ENCODE measurements around the gene ASAP2. TPM values are rescaled to one million over a fixed set of nuclear protein-coding genes. Genes with fewer than 3 reads are reported as not detected.

Gene ASAP2
- total RNA-seq, 1 experiment from 2014 or later: 25.2 TPM

DNA sequence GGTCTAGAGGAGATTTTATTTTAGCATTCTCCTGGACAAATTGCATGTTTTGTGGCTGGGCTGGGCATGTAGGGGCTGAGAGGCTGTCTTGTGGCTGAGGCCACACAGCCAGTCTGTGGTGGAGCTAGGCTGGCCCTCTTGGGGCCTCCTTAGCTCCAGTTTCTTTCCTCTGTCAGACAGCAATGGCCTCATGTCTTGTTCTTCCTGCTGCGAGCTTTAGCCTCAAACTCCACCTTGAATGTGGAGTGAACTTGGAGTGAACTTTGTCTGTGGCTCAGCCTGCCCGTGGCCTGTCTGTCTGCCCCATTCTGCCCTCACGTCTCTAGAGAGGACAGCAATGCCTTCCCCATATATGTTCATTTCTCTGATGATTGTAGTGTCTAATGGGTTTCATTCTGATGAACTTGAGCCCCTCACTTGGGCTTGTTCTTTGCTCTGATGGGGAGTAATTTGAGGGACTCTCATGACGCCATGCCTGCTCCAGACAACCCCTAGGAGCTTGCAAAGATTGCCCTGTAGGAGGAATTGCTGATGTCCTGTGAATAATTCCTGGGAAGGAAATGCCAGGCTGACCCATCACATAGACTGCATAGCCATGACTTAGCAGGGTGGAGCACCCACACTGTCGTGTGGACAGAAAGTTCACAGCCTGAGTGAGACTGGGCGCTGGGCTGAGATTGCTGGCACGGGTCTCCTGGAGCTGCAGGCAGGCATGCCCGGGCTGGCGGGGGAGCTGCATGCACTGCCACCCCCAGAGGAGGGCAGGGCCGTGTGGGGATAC lies 42.6 kb downstream of the ASAP2 start:
- H3K27ac ChIP-seq (ENCODE audit: low read length): peak overlapping the region; percentile 60

GRCh38 chr2:9250091-9250490 lies 43.5 kb downstream of the ASAP2 start:
- Histone ChIP-seq H4K20me1 (ENCODE audit: low read length) (0 out of 2 replicates have a peak, but pooled peaks cover 4% of the 10 kb centered on the region), H3K36me3 (ENCODE audit: low read depth, low read length) (no peaks in the 10 kb centered on the region), H3K27ac (ENCODE audit: low read length) (peak overlapping the region; percentile 60), H3K9me2 (replicated peaks; ENCODE audit: low read length) (no peaks in the 10 kb centered on the region), H3K4me3 (ENCODE audit: low read length) (no peak overlapping the region), H2AFZ (ENCODE audit: low read length) (no peak overlapping the region), H3K9ac (ENCODE audit: low read length) (no peak overlapping the region), H3F3A (ENCODE audit: low read length, unreplicated experiment) (no peaks in the 10 kb centered on the region), H3K4me1 (ENCODE audit: insufficient read depth, low read length) (peaks cover 47% of the 10 kb centered on the region), H3K79me2 (ENCODE audit: low read length) (peaks cover 95% of the 10 kb centered on the region), H3K27me3 (ENCODE audit: low read length) (no peaks in the 10 kb centered on the region), H3K4me2 (ENCODE audit: low read length) (0 out of 2 replicates have a peak overlapping the region, but pooled peaks have one; percentile 51), H3K9me3 (ENCODE audit: low read length) (no peaks in the 10 kb centered on the region)
- ChIA-PET POLR2A (ENCODE audit: unreplicated experiment) (no interaction called here), CTCF (no interaction called here)
- BruUV-seq (replicated peaks): no TSS peak
- TF ChIP-seq, protein P1, sequence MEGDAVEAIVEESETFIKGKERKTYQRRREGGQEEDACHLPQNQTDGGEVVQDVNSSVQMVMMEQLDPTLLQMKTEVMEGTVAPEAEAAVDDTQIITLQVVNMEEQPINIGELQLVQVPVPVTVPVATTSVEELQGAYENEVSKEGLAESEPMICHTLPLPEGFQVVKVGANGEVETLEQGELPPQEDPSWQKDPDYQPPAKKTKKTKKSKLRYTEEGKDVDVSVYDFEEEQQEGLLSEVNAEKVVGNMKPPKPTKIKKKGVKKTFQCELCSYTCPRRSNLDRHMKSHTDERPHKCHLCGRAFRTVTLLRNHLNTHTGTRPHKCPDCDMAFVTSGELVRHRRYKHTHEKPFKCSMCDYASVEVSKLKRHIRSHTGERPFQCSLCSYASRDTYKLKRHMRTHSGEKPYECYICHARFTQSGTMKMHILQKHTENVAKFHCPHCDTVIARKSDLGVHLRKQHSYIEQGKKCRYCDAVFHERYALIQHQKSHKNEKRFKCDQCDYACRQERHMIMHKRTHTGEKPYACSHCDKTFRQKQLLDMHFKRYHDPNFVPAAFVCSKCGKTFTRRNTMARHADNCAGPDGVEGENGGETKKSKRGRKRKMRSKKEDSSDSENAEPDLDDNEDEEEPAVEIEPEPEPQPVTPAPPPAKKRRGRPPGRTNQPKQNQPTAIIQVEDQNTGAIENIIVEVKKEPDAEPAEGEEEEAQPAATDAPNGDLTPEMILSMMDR (conservative IDR thresholded peaks at IDR 0.05; ENCODE audit: low read depth, low read length): no peak
- TF ChIP-seq EZH2 (IDR thresholded peaks at IDR 0.05; ENCODE audit: low read length, unreplicated experiment) (no peak), EZH2phosphoT487 (IDR thresholded peaks at IDR 0.05; ENCODE audit: borderline replicate concordance, low read length) (no peak)
- ATAC-seq (no peak), DNase-seq (no peak)
- intact Hi-C loops (cut with micrococcal nuclease): no loop called here

More for the DNA sequence above, 42.6 kb downstream of the ASAP2 start:
- Histone ChIP-seq H3K79me2 (ENCODE audit: low read length) (peaks cover 97% of the 10 kb centered on the region), H2AFZ (ENCODE audit: low read length) (no peak overlapping the region), H3K4me3 (ENCODE audit: low read length) (no peak overlapping the region), H3K36me3 (ENCODE audit: low read depth, low read length) (no peaks in the 10 kb centered on the region), H3K4me2 (ENCODE audit: low read length) (peak overlapping the region; percentile 51), H3K4me1 (ENCODE audit: insufficient read depth, low read length) (peaks cover 56% of the 10 kb centered on the region), H4K20me1 (ENCODE audit: low read length) (0 out of 2 replicates have a peak, but pooled peaks cover 4% of the 10 kb centered on the region), H3K9me3 (ENCODE audit: low read length) (no peaks in the 10 kb centered on the region), H3F3A (ENCODE audit: low read length, unreplicated experiment) (peaks cover 5% of the 10 kb centered on the region), H3K9ac (ENCODE audit: low read length) (no peak overlapping the region), H3K9me2 (replicated peaks; ENCODE audit: low read length) (no peaks in the 10 kb centered on the region), H3K27me3 (ENCODE audit: low read length) (no peaks in the 10 kb centered on the region)
- TF ChIP-seq, protein P1 (conservative IDR thresholded peaks at IDR 0.05; ENCODE audit: low read depth, low read length): no peak
- TF ChIP-seq EZH2phosphoT487 (IDR thresholded peaks at IDR 0.05; ENCODE audit: borderline replicate concordance, low read length) (no peak), EZH2 (IDR thresholded peaks at IDR 0.05; ENCODE audit: low read length, unreplicated experiment) (no peak)
- intact Hi-C loops (cut with micrococcal nuclease): no loop called here
- DNase-seq: peak; percentile 63
- BruUV-seq (replicated peaks): no TSS peak
- POLR2A ChIA-PET (ENCODE audit: unreplicated experiment): no interaction called here
- peak; percentile 67 for ATAC-seq
- CTCF ChIA-PET: no interaction called here
